ENCODE measurements around the gene EPHA8. TPM values are rescaled to one million over a fixed set of nuclear protein-coding genes. Genes with fewer than 3 reads are reported as not detected.

Gene EPHA8
- total RNA-seq, 4 donors from 2014 or later = 0.17 TPM; not detected in 3

GRCh38 chr1:22601610-22602009 is 38.3 kb downstream of the EPHA8 start:
- TF ChIP-seq CTCF (IDR thresholded peaks at IDR 0.05; ENCODE audit: low read depth) = no peak

GRCh38 chr1:22602060-22602740 is 38.9 kb downstream of the EPHA8 start:
- no peak for TF ChIP-seq CTCF (IDR thresholded peaks at IDR 0.05; ENCODE audit: low read depth)

- no peak for TF ChIP-seq CTCF (IDR thresholded peaks at IDR 0.05; ENCODE audit: low read depth)
Observed at GRCh38 chr1:22606161-22606560, 42.9 kb downstream of the EPHA8 start.

GRCh38 chr1:22607154-22607553 is 43.9 kb downstream of the EPHA8 start:
- no peak for TF ChIP-seq CTCF (IDR thresholded peaks at IDR 0.05; ENCODE audit: low read depth)

GRCh38 chr1:22608361-22608760 is 45.1 kb downstream of the EPHA8 start:
- TF ChIP-seq CTCF (IDR thresholded peaks at IDR 0.05; ENCODE audit: low read depth) = no peak

- no peak for TF ChIP-seq CTCF (IDR thresholded peaks at IDR 0.05; ENCODE audit: low read depth)
Observed at GRCh38 chr1:22609291-22609690, 46.0 kb downstream of the EPHA8 start.

- TF ChIP-seq CTCF (IDR thresholded peaks at IDR 0.05; ENCODE audit: low read depth) = no peak
Observed at GRCh38 chr1:22611530-22611947, 48.2 kb downstream of the EPHA8 start.

All from subcutaneous adipose tissue (tissue), 4 donors.